Activated CD8-positive, alpha-beta memory T cell treated with anti-CD3 and anti-CD28 coated beads for 36 hours (primary cell): ENCODE data around the gene COL18A1. TPM values are rescaled to one million over a fixed set of nuclear protein-coding genes. Genes with fewer than 3 reads are reported as not detected.

ENCODE experiments used
- CTCF ChIA-PET: fragments of 350-600 bp; sonication (Branson Sonifier 250); formaldehyde crosslinking; loops from one replicate; lab custom pipeline; 2021; ENCODE audit warnings: antibody characterized with exemption; lab: Charles Lee
- POLR2A ChIA-PET: fragments of 350-600 bp; sonication (Branson Sonifier 250); formaldehyde crosslinking; loops from one replicate; lab custom pipeline; 2021; ENCODE audit warnings: antibody characterized with exemption; lab: Charles Lee
- total RNA-seq, 2 experiments: library from RNA; stranded (reverse); gene quantifications; one replicate each; pipeline ENCODE4 v1.2.3, GENCODE V29; 2021

The COL18A1 gene
- total RNA-seq, 2 experiments from 2014 or later: 1.9 TPM

DNA sequence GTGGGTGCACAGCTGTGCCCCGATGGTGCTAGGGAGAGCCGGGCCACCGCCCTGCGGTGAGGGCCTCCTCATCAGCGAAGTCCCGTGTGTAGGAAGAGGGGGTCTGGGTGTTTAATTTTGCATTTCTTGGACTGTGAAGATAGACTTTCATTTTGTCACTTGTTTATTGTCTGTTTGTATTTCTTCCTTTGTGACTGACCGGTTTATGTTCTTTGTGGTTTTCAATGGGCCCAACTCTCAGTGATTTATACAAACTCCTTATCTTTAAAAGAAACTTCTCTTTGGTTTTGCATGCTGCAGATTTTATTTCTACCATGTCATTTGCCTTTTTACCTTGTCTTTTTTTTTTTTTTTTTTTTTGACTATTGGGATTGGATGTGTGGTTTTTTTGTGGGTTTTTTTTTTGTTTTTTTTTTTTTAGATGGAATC, 65.1 kb downstream of the COL18A1 start:
- CTCF ChIA-PET: interaction anchor here (0.7 kb wide), 1 partner anchor 222 kb away, joined by 3 read pairs; no protein-coding TSS in a partner anchor

DNA sequence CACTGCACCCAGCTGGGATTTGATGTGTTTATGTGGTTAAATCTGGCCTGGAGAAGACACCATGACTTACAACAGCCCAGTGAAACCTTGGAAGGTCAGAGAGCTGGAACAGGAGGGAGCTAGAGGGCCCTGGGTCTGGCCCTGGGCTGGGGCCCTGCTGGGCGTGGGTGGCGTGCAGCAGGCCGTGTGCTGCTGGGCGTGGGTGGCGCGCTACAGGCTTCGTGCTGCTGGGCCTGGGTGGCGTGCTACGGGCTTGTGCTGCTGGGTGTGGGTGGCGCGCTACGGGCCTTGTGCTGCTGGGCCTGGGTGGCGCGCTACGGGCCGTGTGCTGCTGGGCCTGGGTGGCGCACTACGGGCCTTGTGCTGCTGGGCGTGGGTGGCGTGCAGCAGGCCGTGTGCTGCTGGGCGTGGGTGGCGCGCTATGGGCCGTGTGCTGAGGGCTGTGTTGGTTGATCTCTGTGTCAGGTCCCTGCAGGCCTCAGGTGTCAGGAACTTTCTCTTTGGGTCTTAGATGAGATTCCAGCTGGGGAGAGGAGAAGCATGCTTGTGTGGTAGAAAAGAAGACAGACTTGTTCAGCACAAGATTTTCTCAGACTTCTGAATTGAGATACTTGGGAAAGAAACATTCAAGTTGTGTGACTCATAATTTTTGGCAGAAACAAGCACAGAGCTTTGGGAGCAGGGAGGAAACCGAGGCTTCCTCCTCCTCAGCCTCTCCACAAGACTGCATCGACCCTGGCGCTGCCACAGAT, 66.0 kb downstream of the COL18A1 start:
- ChIA-PET CTCF (interaction anchor here (0.7 to 1.0 kb wide), 2 partner anchors 9 to 221 kb away, joined by 3 read pairs; no protein-coding TSS in a partner anchor), POLR2A (interaction anchor here (0.8 kb wide), 1 partner anchor 319 kb away, joined by 3 read pairs; no protein-coding TSS in a partner anchor)

More for the DNA sequence above, 65.1 kb downstream of the COL18A1 start:
- POLR2A ChIA-PET: no interaction called here

DNA sequence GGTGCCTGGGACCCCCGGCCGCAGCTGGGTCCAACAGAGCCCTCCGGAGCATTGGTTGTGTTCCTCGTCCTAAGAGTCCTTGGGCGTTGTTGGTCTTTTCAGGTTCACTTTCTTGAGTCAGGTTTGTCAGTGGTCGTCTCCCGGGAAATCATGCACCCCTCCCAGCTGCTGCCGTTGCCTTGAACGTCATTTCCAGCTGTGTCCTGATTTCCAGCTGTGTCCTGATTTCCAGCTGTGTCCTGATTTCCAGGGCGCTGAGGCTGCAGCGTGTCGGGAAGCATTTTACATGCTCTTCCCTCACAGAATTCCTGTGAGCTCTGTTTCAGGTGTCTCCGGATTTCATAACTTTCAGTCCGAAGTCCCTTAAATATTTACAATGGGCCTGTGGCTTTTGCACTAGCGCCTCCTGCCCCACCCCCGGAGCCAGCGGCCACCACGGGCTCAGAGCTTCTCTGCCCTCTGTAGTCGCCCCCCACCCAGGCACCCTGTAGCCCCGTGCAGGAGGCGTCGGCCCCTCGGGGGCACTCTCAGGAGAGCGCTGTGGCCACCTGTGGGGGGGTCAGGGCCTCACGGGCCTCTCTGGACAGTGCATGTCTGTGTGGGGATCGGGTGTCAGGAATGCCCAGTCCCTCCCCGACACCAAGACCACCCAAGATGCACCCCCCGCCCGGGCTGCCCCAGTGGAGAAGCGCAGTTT, 66.7 kb downstream of the COL18A1 start:
- ChIA-PET CTCF (interaction anchor here (1.0 kb wide), 1 partner anchor 9 kb away, joined by 3 read pairs; no protein-coding TSS in a partner anchor), POLR2A (interaction anchor here (0.8 kb wide), 1 partner anchor 319 kb away, joined by 3 read pairs; no protein-coding TSS in a partner anchor)

DNA sequence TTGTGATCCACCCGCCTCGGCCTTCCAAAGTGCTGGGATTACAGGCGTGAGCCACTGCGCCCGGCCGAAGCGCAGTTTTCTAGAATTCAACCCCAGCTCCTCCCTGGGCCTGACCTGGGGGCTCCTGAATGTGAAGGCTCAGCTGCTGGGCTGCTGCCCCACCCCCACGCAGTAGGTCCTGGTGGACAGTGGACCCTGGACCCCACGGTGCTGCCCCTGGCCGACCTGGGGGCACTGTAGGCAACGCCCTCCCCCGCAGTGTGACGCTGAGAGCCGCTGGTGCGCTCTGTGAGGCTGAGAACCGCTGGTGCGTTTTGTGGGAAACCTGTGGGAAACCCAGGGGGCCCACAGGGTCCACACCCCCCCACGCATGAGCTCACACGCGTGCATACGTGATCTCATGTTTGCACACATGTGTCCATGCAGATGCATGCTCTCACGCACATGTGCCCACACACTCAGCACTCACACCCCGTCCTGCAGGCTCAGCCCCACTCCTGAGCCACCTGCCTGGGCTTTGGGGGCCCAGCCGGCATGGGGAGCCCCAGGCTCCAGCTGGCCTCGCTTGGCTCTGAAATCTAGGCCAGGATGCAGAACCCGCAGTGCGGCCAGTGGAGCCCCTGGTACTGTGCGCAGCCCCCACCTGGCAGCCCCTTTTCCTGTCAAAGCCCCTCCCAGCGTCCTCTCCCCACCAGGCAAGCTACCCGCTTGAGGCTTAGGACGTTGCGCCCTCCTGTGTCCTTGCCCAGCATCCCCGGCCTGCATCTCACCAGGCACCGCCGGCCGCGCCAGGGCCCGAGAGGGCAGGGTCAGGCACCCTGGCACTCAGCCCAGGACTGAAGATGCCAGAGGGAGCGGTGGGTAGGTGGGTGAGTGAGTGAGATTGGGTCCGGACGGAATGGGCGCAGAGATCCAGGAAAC, 67.7 kb downstream of the COL18A1 start:
- ChIA-PET CTCF (interaction anchor here (0.6 kb wide), 1 partner anchor 334 kb away, joined by 4 read pairs; no protein-coding TSS in a partner anchor), POLR2A (no interaction called here)

DNA sequence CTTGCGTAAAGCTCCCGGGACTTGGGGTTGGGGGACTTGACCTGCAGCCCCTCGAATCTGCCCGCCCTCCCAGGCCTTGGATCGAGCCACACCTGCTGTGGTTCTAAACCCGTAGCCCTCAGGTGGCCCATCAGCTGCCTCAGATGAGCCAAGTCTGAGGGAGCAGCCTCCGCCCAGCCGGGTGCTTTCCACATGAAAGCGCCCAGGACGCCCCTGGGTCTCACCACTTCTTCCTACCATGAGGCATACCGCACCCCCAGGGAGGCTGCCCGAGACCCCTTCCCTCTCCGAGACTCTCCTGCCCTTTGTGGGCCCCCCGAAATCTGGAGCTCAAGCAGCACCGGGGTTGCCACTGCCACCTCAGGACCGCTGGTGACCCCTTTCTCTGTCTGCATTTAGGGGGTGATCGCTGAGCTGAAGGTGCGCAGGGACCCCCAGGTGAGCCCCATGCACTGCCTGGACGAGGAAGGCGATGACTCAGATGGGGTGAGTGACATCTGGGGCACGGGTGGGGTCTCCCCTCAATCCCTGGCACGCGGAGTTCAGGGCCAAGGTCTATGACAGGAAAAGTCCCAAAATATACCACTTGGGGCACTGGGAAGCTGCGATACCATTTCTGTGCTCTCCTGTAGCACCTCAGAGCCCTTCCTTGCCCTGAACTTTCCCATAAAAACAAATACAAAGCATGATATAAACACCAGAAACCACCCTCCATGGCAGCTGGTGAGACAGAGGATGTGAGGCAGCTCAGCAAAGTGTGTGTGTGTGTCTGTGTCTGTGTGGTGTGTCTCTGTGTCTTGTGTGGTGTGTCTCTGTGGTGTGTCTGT, 68.7 kb downstream of the COL18A1 start:
- POLR2A ChIA-PET: no interaction called here
- CTCF ChIA-PET: no interaction called here

DNA sequence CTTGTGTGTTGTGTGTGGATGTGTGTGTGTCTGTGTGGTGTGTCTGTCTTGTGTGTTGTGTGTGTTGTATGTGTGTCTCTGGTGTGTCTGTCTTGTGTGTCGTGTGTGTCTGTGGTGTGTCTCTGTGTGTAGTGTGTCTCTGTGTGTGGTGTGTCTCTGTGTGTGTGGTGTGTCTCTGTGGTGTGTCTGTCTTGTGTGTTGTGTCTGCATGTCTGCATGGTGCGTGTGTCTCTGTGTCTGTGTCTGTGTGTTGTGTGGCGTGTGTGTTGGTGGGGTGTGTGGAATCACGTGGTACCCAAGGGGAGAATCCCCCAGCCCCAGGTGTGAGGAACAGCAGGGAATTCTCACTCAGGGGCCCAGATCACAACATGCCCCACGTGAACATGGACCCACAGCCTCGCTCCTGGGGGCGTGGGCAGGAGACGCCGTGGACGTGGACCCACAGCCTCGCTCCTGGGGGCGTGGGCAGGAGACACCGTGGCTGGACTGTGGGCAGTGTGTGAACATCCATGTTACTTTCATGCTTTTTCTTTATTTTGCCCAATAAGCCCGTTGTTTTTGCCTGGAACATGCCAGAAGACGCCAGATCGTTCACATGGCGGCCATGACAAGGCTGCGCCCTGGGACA, 69.5 kb downstream of the COL18A1 start:
- CTCF ChIA-PET: no interaction called here
- POLR2A ChIA-PET: no interaction called here

DNA sequence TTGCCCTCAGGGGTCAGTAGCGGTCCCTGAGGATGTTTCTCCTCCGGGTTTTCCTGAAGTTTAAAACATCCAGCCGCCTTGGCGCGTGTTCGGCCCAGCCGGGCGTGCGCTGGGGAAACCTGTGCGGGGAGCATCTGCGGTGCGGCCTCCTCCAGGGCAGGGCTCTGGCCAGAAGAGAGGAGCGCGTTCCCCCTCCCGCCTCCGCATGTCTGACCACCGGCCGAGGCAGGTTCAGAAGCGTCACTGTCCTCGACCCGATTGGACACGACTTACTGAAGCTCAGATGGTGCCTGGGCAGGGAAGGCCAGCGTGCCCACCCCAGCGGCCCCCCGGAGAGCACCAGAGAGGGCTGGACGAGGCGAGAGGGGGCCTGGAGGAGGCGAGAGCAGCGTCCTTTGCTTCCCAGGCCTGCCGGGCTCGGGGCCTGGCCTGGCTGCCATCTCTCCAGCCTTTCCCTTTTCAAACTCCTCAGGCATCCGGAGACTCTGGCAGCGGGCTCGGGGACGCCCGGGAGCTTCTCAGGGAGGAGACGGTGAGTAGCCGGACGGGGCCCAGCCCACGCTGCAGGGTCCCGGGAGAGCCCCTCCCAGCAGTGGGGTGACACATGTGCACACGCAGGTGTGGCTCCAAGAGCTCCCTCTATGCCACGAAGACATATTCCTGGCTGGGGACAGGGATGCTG, 70.2 kb downstream of the COL18A1 start:
- CTCF ChIA-PET: no interaction called here
- POLR2A ChIA-PET: no interaction called here

DNA sequence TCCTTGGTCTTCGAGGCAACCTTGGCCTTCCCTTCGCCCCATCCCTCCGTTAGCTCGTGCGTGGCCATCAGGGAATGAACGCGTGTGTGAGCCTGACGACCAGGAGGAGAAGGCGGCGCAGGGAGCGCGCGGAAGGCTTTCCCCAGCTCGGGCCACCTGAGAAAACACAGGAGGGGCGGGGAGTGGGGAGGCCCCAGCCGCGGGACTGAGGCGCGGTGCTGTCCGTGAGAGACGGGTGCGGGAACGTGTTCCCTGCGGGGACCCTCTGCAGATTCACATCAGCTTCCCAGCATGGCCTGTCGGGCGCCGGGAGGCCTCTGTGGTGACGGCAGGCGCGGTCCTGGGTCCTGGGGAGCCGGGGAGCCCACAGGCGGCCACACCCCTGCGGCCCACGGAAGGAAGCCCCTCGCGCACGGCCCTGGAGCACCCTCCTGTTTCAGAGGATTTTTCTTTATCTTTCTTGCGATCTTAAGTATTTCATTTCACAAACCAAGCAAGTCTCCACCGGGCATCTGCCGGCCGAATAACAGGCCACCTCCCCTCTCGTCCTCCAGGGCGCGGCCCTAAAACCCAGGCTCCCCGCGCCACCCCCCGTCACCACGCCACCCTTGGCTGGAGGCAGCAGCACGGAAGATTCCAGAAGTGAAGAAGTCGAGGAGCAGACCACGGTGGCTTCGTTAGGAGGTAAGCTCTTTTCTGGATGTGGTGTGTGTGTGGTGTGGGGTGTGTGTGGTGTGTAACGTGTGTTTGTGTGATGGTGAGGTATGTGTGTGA, 71.0 kb downstream of the COL18A1 start:
- POLR2A ChIA-PET: no interaction called here
- CTCF ChIA-PET: no interaction called here

DNA sequence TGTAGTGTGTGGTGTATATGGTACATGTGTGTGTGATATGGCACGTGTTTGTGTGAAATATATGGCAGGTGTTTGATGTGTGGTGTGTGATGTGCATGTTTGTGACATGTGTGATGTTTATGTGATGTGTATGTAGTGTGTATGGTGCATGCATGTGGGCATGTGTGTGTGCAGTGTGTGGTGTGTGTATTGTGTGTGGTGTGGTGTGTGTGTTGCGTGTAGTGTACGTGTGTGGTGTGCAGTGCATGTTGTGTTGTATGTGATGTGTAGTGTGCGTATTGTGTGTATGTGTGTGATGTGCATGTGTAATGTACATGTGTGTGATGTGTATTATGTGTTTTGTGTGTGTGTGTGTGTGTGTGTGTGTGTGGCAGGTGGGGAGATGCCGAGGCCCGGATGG, 71.6 kb downstream of the COL18A1 start:
- ChIA-PET CTCF (interaction anchor here (0.7 kb wide), 1 partner anchor 308 kb away, joined by 3 read pairs; no protein-coding TSS in a partner anchor), POLR2A (no interaction called here)

DNA sequence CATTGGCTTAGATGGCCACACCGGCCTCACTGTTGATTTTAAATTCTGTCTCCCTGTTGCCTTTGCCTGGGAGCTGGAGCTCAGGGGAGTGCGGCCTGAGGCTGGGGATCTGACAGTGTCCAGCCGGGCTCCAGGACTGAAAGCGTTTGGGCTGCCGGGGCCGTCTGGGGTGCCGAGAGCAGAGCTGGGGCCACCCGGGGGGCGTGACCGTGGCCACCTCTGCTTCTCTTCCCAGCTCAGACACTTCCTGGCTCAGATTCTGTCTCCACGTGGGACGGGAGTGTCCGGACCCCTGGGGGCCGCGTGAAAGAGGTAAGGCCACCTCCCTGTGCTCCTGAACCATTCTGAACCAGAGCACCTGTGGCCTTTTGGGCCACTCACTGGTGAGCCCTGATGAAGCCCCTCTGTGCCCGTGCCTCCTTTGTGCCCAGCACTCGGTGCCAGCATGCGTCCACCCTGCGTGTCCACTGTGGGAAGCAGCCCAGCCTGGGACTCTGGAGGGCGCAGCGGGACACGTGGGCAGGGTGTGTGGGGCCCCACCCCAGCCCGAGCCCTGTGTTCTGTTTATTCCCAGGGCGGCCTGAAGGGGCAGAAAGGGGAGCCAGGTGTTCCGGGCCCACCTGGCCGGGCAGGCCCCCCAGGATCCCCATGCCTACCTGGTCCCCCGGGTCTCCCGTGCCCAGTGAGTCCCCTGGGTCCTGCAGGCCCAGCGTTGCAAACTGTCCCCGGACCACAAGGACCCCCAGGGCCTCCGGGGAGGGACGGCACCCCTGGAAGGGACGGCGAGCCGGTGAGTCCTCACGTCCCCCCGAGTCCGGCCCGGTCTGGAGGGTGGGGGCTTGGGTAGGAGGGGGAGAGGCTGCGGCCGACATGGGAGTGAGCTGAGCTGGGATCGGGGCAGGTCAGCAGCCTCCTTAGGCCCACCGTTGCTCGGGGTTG, 72.5 kb downstream of the COL18A1 start:
- POLR2A ChIA-PET: no interaction called here
- CTCF ChIA-PET: interaction anchor here (0.7 to 1.5 kb wide), 3 partner anchors 40 to 307 kb away, joined by 3 read pairs; no protein-coding TSS in a partner anchor

DNA sequence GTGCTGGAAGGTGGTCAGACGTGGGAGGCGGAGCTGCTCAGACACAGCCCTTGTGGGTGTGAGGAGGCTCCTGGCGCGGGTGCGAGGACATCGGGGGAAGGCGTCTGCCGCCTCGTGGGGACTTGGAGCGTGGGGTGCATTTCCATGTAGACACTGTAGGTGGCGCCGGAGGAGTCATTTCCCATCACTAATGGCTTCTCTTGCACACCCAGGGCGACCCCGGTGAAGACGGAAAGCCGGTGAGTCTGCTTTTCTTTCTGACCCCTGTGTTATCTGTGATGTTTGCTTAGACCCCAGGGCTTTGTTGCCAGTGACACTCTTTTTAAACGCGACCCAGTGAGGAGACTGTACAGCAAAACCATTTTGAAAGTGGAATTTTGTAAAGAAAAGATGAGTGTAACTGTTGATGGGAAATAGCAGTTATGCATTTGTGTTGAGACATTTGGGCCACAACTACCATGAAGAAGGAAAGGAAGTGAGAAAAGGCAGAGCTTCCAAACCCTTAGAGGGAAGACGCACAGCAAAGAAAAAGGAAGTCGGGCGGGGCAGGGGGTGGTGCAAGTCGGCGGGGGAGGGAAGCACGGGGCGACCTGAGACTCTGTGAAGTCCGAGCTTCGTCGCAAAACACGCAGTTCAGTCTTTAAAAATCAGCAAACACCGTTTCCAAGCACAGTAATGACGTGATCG, 73.3 kb downstream of the COL18A1 start:
- ChIA-PET CTCF (interaction anchor here (1.3 to 1.5 kb wide), 2 partner anchors 39 to 69 kb away, joined by 3 read pairs; no protein-coding TSS in a partner anchor), POLR2A (no interaction called here)

DNA sequence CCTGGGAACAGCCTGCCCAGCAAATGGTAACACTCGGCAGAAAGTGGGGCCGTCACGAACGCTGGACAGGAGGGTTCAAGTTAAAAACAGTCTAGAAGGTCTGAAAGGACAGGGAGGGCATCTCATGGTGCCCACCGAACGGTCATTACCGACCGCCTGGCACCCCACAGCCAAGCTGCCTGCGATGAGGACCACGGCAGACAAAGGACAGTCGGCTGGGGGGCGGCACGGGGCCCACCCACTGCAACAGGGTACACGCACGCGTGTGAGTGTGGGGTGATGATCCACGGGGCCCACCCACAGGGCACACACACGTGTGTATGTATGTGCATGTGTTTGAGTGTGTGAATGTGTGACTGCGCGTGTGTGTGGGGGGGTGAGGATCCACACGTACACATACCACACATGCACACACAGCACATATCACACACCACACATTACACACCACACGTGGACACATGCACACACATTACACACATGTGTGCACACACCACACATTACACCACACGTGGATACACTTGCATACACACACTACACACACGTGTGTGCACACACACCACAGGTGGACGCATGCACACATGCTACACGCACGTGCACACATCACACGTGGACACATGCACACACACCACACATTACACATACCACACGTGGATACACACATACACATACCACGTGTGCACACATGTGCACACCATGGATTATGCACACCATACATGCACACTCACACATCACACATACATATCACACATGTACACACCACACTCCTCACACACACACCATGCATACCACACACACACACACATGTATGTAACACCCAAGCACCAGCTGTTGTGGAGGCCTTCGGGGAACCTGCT, 74.1 kb downstream of the COL18A1 start:
- ChIA-PET POLR2A (no interaction called here), CTCF (interaction anchor here (1.3 to 1.5 kb wide), 2 partner anchors 38 to 68 kb away, joined by 3 read pairs; no protein-coding TSS in a partner anchor)

DNA sequence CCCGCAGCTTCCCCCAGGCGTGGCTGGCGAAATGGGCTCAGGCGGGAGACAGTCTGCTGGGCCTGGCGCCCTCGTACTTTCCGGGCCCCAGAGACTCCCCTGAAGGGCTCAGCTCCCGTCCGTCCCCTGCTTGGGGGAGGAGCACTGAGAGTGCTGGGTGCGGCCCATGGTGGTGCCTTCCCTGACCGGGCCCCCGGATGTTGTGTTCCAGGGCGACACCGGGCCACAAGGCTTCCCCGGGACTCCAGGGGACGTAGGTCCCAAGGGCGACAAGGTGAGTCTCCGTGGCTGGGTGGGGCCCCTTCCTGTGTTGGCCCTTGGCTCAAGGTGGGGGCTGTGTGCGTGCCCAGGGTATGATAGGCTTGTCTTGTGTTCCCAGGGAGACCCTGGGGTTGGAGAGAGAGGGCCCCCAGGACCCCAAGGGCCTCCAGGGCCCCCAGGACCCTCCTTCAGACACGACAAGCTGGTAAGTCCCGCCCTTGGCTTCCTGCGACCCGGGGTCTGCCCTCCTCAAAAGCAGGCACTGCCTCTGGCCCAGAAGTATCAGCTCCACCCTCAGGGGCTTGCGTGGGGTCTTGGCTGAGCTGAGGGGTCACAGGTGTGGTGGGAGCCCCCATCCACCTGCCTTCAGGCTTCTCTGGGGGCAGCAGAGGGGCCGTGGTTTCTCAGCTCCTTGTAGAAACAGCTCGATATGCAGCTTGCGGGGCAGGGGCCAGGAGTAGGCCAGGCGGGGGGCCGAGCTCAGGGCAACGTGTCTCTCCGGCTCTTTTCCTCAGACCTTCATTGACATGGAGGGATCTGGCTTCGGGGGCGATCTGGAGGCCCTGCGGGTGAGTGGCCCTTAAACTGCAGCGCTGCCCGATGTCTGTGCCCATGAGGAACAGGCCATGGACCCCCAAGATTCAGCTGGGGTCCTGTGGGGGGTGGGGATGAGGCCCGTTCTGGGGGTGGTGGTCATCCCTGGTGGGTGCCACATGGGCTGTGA, 75.0 kb downstream of the COL18A1 start:
- ChIA-PET POLR2A (no interaction called here), CTCF (interaction anchor here (0.8 kb wide), 1 partner anchor 9 kb away, joined by 3 read pairs; no protein-coding TSS in a partner anchor)
